Right renal pelvis (tissue), 4 donors: ENCODE measurements around the gene TEAD2. TPM values are rescaled to one million over a fixed set of nuclear protein-coding genes. Genes with fewer than 3 reads are reported as not detected.

Experiments
- DNase-seq, 4 donors: peaks; one replicate each; pipeline ENCODE4 v3.0.0-alpha.2; 2013; ENCODE audit warnings: low read depth in 4 of 4, low spot score in 3 of 4, missing footprints in 1 of 4
- polyA plus RNA-seq, 4 donors: library from polyadenylated mRNA; unstranded; fragments of 120-200 nt; gene quantifications; one replicate each; pipeline ENCODE4 v1.2.1, GENCODE V29; 2013; ENCODE audit not compliant: insufficient read length in 4 of 4

Gene TEAD2
- polyA plus RNA-seq, 4 donors: 95.9 to 107 (median 102) TPM

- DNase-seq: no peak
Observed at GRCh38 chr19:49349567-49349966, 12.6 kb downstream of the TEAD2 start.

GRCh38 chr19:49348305-49349189, 13.7 kb downstream of the TEAD2 start:
- DNase-seq: no peak

- no peak for DNase-seq
Observed at GRCh38 chr19:49347835-49348234, 14.4 kb downstream of the TEAD2 start.

- DNase-seq: no peak
Observed at GRCh38 chr19:49347191-49347590, 15.0 kb downstream of the TEAD2 start.

- no peak for DNase-seq
Observed at GRCh38 chr19:49344505-49345423, 17.5 kb downstream of the TEAD2 start.

- no peak for DNase-seq
Observed at GRCh38 chr19:49343123-49343522, 19.1 kb downstream of the TEAD2 start.

- DNase-seq: no peak
Observed at GRCh38 chr19:49342291-49342721, 19.9 kb downstream of the TEAD2 start.

GRCh38 chr19:49340865-49341718, 21.1 kb downstream of the TEAD2 start:
- no peak for DNase-seq

GRCh38 chr19:49340069-49340864, 21.9 kb downstream of the TEAD2 start:
- peak in 1 of 4 donors; percentile 36 for DNase-seq

GRCh38 chr19:49339301-49340068, 22.7 kb downstream of the TEAD2 start:
- peak; percentile 72 to 86 (median 80) for DNase-seq

GRCh38 chr19:49338691-49339300, 23.4 kb downstream of the TEAD2 start:
- peak in 3 of 4 donors; percentile 58 to 67 (median 64) for DNase-seq

GRCh38 chr19:49338023-49338677, 24.1 kb downstream of the TEAD2 start:
- no peak for DNase-seq

GRCh38 chr19:49337267-49338022, 24.8 kb downstream of the TEAD2 start:
- DNase-seq: no peak

GRCh38 chr19:49336482-49337266, 25.5 kb downstream of the TEAD2 start:
- no peak for DNase-seq

- no peak for DNase-seq
Observed at GRCh38 chr19:49335784-49336481, 26.3 kb downstream of the TEAD2 start.
